Osteocyte (in vitro differentiated cells): ENCODE results near the gene KAT2A. TPM values are rescaled to one million over a fixed set of nuclear protein-coding genes. Genes with fewer than 3 reads are reported as not detected.

Source experiments
- DNase-seq: peaks from one replicate; pipeline ENCODE4 v3.0.0; 2021; ENCODE audit warnings: mixed read lengths; ENCODE audit not compliant: unreplicated experiment; ENCODE audit errors: extremely low spot score
- H3K27ac Mint-ChIP-seq: one replicate; pipeline ENCODE4 v1.8.0; 2021; ENCODE audit warnings: mild to moderate bottlenecking, mixed read lengths; ENCODE audit not compliant: unreplicated experiment
- H3K27me3 Mint-ChIP-seq: one replicate; pipeline ENCODE4 v1.8.0; 2021; ENCODE audit warnings: mixed read lengths; ENCODE audit not compliant: unreplicated experiment
- H3K36me3 Mint-ChIP-seq: one replicate; pipeline ENCODE4 v1.8.0; 2021; ENCODE audit warnings: mixed read lengths; ENCODE audit not compliant: unreplicated experiment
- H3K4me1 Mint-ChIP-seq: one replicate; pipeline ENCODE4 v1.8.0; 2021; ENCODE audit warnings: mixed read lengths; ENCODE audit not compliant: unreplicated experiment
- H3K4me3 Mint-ChIP-seq: one replicate; pipeline ENCODE4 v1.8.0; 2021; ENCODE audit warnings: mild to moderate bottlenecking, moderate library complexity, mixed read lengths; ENCODE audit not compliant: unreplicated experiment
- H3K9me3 Mint-ChIP-seq: one replicate; pipeline ENCODE4 v1.8.0; 2021; ENCODE audit warnings: mixed read lengths; ENCODE audit not compliant: unreplicated experiment
- total RNA-seq: library from RNA; stranded (reverse); gene quantifications from 2 replicates; pipeline ENCODE4 v1.2.1, GENCODE V29; 2021
- TF ChIP-seq, protein P1 (sequence below): fragments of 200-600 bp; sonication (generic); IDR thresholded peaks from 2 replicates; pipeline ENCODE4 v1.5.0; 2021; ENCODE audit warnings: antibody characterized with exemption, mild to moderate bottlenecking, moderate library complexity

KAT2A gene
- total RNA-seq, 1 donor from 2014 or later: 40.4 TPM

GRCh38 chr17:42096360-42097111, 24.6 kb downstream of the KAT2A start:
- no peaks in the 10 kb centered on the region for H3K9me3 Mint-ChIP-seq
- H3K27ac Mint-ChIP-seq: no peak overlapping the region
- DNase-seq: no peak
- no peak overlapping the region for H3K4me3 Mint-ChIP-seq
- peaks cover 15% of the 10 kb centered on the region for H3K27me3 Mint-ChIP-seq
- H3K36me3 Mint-ChIP-seq: no peaks in the 10 kb centered on the region
- TF ChIP-seq, protein P1, sequence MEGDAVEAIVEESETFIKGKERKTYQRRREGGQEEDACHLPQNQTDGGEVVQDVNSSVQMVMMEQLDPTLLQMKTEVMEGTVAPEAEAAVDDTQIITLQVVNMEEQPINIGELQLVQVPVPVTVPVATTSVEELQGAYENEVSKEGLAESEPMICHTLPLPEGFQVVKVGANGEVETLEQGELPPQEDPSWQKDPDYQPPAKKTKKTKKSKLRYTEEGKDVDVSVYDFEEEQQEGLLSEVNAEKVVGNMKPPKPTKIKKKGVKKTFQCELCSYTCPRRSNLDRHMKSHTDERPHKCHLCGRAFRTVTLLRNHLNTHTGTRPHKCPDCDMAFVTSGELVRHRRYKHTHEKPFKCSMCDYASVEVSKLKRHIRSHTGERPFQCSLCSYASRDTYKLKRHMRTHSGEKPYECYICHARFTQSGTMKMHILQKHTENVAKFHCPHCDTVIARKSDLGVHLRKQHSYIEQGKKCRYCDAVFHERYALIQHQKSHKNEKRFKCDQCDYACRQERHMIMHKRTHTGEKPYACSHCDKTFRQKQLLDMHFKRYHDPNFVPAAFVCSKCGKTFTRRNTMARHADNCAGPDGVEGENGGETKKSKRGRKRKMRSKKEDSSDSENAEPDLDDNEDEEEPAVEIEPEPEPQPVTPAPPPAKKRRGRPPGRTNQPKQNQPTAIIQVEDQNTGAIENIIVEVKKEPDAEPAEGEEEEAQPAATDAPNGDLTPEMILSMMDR: no peak
- peaks cover 10% of the 10 kb centered on the region for H3K4me1 Mint-ChIP-seq

- TF ChIP-seq, protein P1: no peak
These were observed 26.6 kb downstream of the KAT2A start for GRCh38 chr17:42094375-42095069.

DNA sequence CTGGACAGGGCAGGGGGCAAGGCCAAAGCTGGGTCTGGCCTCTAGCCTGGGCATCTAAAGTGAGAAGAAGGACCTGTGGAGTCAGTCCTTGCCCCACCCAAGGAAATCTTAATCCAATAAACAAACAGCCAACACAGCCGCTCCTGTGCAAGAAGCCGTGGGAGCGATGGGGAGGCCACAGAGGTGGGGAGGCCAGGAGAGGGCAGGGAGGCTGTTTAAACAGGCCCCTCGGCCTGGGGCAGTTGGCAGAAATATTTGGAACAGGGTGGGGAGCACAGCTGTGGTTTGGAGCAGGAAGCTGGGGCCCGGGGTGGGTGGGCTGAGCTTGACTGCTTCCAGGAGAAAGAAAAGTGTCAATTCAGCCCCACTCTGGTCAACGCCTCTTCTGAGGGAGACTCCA, 28.2 kb downstream of the KAT2A start:
- Mint-ChIP-seq H3K27ac (no peak overlapping the region), H3K4me1 (peaks cover 8% of the 10 kb centered on the region), H3K36me3 (no peaks in the 10 kb centered on the region), H3K4me3 (no peak overlapping the region), H3K27me3 (peaks cover 25% of the 10 kb centered on the region), H3K9me3 (no peaks in the 10 kb centered on the region)
- TF ChIP-seq, protein P1: no peak
- no peak for DNase-seq

More at GRCh38 chr17:42094375-42095069, 26.6 kb downstream of the KAT2A start:
- peaks cover 10% of the 10 kb centered on the region for H3K4me1 Mint-ChIP-seq
- H3K4me3 Mint-ChIP-seq: no peak overlapping the region
- no peaks in the 10 kb centered on the region for H3K9me3 Mint-ChIP-seq
- H3K27ac Mint-ChIP-seq: no peak overlapping the region
- H3K36me3 Mint-ChIP-seq: no peaks in the 10 kb centered on the region
- DNase-seq: no peak
- H3K27me3 Mint-ChIP-seq: peaks cover 17% of the 10 kb centered on the region

DNA sequence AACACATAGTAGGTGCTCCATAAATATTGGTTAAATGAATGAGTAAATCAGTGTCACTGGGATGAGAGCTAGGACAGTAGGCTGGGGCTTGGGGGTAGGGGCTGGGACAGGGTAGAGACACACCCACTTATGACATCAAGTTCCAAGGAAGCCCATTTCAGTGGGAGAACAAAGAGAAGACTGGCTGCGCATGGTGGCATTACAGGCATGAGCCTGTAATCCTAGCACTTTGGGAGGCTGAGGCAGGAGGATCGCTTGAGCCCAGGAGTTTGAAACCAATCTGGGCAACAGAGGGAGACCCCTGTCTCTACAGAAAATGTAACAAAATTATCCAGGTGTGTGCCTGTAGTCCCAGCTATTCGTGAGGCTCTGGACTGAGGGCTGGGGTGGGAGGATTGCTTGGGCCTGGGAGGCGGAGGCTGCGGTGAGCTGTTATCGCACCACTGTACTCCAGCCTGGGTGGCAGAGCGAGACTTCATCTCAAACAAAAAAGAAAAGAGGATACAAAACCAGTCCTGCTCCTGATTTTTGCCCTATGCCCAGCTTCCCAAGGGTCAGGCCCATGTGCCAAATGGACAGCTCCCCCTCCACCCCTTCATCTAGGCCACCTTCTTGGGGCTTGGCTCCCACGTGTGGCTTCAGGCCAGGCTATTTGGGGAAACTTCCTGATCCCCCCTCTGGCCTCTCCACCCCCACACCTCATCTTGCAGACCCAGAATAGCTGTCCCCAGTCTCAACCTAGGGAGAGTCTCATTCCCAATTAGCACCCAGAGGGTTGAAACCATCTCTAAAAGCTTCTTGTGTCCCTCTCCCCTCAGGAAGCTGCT, 30.0 kb downstream of the KAT2A start:
- Mint-ChIP-seq H3K4me3 (no peak overlapping the region), H3K4me1 (peaks cover 8% of the 10 kb centered on the region), H3K9me3 (no peaks in the 10 kb centered on the region), H3K27me3 (peaks cover 16% of the 10 kb centered on the region), H3K36me3 (no peaks in the 10 kb centered on the region), H3K27ac (no peak overlapping the region)
- DNase-seq: no peak
- TF ChIP-seq, protein P1: no peak
